GM12801 (cell line): ENCODE results near the gene SH3GLB2.

Experiments
- CTCF ChIP-seq: IDR thresholded peaks from one replicate; pipeline ENCODE4 v1.5.1; 2011; ENCODE audit warnings: control low read depth; ENCODE audit not compliant: insufficient read length; ENCODE audit errors: extremely low read depth

Gene SH3GLB2

GRCh38 chr9:129028192-129028966 lies at the start of gene SH3GLB2:
Gene SH3GLB2, minus strand, starts transcription at chr9:129028331. Its CDS starts 177 bp downstream, at chr9:129028154.
- no peak for TF ChIP-seq CTCF

- TF ChIP-seq CTCF = no peak
These were observed 49.1 kb upstream of the SH3GLB2 start for GRCh38 chr9:129077236-129077635.

GRCh38 chr9:129076640-129077037 lies 48.5 kb upstream of the SH3GLB2 start:
- TF ChIP-seq CTCF = no peak

- no peak for TF ChIP-seq CTCF
These were observed 48.0 kb upstream of the SH3GLB2 start for GRCh38 chr9:129075996-129076639.

- no peak for TF ChIP-seq CTCF
These were observed 46.0 kb upstream of the SH3GLB2 start for GRCh38 chr9:129074106-129074505.

GRCh38 chr9:129073404-129073803 lies 45.3 kb upstream of the SH3GLB2 start:
- TF ChIP-seq CTCF = no peak

GRCh38 chr9:129072171-129072570 lies 44.0 kb upstream of the SH3GLB2 start:
- TF ChIP-seq CTCF = no peak
